Activated CD4-positive, alpha-beta T cell treated with anti-CD3 and anti-CD28 coated beads for 48 hours (primary cell): ENCODE data around the gene RBBP9.
"Not testable (repeated sequence)": the region's sequence is repeated elsewhere in the genome, so short reads cannot be mapped to it uniquely, and the experiment has no call there.

Source experiments
- DNase-seq: peaks from one replicate; pipeline ENCODE4 v3.0.0-alpha.2; 2020

The RBBP9 gene

GRCh38 chr20:18496740-18497592, at the start of gene RBBP9:
TSS of gene RBBP9 (minus strand) at chr20:18497225. CDS start at chr20:18497167, 58 bp downstream.
- peak; percentile 86 for DNase-seq

GRCh38 chr20:18545566-18545965, 48.5 kb upstream of the RBBP9 start:
- DNase-seq: no peak

- DNase-seq: no peak
Measured at GRCh38 chr20:18543932-18544331, 46.9 kb upstream of the RBBP9 start.

GRCh38 chr20:18543216-18543615, 46.2 kb upstream of the RBBP9 start:
- no peak for DNase-seq

GRCh38 chr20:18541741-18542140, 44.7 kb upstream of the RBBP9 start:
- no peak for DNase-seq

GRCh38 chr20:18537651-18538050, 40.6 kb upstream of the RBBP9 start:
- no peak for DNase-seq

- DNase-seq: no peak
Measured at GRCh38 chr20:18533978-18534644, 37.1 kb upstream of the RBBP9 start.

GRCh38 chr20:18533491-18533890, 36.5 kb upstream of the RBBP9 start:
- DNase-seq: no peak

- no peak for DNase-seq
Measured at GRCh38 chr20:18532626-18533025, 35.6 kb upstream of the RBBP9 start.

- DNase-seq: no peak
Measured at GRCh38 chr20:18529041-18529440, 32.0 kb upstream of the RBBP9 start.

GRCh38 chr20:18527836-18528235, 30.8 kb upstream of the RBBP9 start:
- no peak for DNase-seq

- no peak for DNase-seq
Measured at GRCh38 chr20:18527339-18527738, 30.3 kb upstream of the RBBP9 start.

GRCh38 chr20:18526761-18527160, 29.7 kb upstream of the RBBP9 start:
- not testable (repeated sequence) for DNase-seq

GRCh38 chr20:18524646-18525045, 27.6 kb upstream of the RBBP9 start:
- DNase-seq: no peak

GRCh38 chr20:18523066-18523465, 26.0 kb upstream of the RBBP9 start:
- DNase-seq: no peak

GRCh38 chr20:18522066-18522465, 25.0 kb upstream of the RBBP9 start:
- not testable (repeated sequence) for DNase-seq

GRCh38 chr20:18515973-18516372, 18.9 kb upstream of the RBBP9 start:
- no peak for DNase-seq

GRCh38 chr20:18514127-18514526, 17.1 kb upstream of the RBBP9 start:
- no peak for DNase-seq

GRCh38 chr20:18513208-18513607, 16.2 kb upstream of the RBBP9 start:
- no peak for DNase-seq

- DNase-seq: no peak
Measured at GRCh38 chr20:18511571-18511970, 14.5 kb upstream of the RBBP9 start.

- DNase-seq: peak; percentile 99
Measured at GRCh38 chr20:18507218-18508191, 10.5 kb upstream of the RBBP9 start, which contains the start of gene SEC23B. TSS of gene SEC23B (plus strand) at chr20:18507940. CDS start at chr20:18510836, 2,896 bp downstream.

- peak; percentile 42 for DNase-seq
Measured at GRCh38 chr20:18506744-18507143, 9.7 kb upstream of the RBBP9 start.
